ENCODE results near the gene RBMS3. TPM values are rescaled to one million over a fixed set of nuclear protein-coding genes. Genes with fewer than 3 reads are reported as not detected.

RBMS3 gene
- total RNA-seq, 1 experiment from 2014 or later = 6.5 TPM

DNA sequence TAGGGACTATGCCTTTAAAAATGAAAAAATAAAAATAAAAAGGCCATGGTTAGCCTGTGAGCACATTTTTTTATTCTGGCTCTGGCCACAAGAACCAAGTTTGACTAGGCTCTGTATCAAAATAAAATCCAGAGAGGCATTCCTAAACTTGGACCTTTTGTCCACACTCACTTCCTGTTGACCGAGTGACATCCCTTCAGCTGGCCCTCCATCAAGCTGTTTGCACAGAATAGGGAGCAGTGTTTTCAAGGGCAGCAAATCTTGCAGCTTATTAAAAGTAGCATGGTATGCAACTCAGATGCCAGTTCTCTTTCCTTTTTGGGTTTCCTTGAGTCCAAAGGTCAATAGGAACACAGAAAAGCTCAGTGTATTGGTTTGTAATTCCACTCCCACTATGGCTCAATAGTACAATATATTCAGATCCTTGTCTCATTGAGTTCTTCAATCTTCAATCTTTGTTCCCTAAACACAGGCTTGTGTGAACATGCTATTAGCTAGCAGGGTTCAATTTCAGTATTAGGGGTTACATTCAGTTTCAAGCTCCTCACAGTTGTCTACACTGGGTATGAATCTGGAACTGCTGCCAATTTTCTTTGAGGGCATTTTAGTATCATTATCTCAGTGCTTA, 244.5 kb downstream of the RBMS3 start:
- DNase-seq (ENCODE audit: low spot score) = no peak

DNA sequence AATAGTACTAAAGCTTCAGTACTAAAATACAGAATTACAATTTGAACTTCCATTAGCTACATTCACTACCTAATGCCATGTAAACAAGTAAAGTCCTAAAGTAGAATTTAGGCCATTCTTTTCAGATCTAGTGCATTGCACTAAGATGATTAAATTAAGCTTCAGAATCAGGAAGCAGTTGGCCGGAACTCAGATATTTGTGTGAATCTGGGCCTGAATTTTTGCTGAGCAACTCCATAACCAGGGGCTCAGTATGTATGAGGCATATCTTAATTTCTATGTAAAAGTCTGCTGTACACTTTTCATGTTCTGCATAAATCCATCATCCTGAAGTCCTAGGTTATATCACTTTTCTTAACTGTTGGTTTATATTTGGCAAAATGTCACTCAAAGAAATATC, 246.4 kb downstream of the RBMS3 start:
- DNase-seq (ENCODE audit: low spot score) = no peak

- no peak for DNase-seq (ENCODE audit: low spot score)
Measured at GRCh38 chr3:29531644-29532043, 250.8 kb downstream of the RBMS3 start.

- no peak for DNase-seq (ENCODE audit: low spot score)
Measured at GRCh38 chr3:29532473-29532872, 251.6 kb downstream of the RBMS3 start.

DNA sequence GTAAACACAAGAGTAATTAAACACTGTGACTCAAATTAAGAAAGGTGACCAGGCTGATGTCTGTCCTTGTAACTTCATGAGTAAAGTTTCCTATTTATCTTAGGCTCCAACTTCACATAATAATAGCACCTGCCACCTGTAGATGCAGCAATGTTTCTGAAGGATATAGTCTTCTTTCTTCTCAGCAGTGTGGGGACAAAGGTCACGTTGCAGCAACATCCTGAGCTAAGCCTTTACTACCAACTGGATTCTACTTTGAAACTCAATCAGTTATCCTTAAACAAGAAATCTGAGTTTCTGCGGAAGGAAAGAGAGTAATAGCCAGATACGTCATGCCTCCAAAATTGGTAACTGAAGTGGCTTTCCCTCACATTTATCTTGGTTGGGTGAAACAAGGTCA, 253.1 kb downstream of the RBMS3 start:
- DNase-seq (ENCODE audit: low spot score) = no peak

DNA sequence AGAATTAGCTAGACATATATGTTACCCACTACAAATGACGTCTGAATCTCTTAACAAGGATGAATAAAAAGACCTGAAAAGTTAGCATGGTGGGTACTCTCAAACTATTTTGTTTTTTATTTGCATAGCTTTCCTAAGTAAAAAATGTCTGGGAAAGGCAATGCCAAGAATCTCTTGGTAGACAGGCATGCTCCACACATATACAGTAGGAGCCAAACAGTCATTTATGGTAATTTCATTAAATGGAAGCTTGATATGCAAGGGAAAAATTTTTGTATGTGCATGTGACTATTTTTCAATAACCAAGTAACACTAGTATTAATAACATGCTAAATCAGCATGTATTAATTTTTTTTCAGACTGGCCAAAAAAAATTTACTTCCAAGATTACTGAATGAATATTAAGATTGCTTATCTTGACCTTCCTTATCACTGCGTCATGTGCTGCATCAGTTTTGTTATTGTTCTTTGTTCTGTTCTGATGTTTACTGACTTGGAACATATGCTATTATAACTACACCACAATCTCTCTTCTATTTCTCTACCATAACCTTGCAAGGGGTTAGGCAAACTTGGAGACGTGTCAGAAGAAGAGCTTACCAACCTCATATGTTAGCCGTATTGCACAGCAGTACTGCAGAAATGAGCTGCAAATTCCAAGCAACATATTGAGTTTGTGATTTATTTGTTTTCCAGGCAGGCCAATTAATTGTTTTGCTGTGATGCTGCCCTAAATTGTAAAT, 255.3 kb downstream of the RBMS3 start:
- no peak for DNase-seq (ENCODE audit: low spot score)

DNA sequence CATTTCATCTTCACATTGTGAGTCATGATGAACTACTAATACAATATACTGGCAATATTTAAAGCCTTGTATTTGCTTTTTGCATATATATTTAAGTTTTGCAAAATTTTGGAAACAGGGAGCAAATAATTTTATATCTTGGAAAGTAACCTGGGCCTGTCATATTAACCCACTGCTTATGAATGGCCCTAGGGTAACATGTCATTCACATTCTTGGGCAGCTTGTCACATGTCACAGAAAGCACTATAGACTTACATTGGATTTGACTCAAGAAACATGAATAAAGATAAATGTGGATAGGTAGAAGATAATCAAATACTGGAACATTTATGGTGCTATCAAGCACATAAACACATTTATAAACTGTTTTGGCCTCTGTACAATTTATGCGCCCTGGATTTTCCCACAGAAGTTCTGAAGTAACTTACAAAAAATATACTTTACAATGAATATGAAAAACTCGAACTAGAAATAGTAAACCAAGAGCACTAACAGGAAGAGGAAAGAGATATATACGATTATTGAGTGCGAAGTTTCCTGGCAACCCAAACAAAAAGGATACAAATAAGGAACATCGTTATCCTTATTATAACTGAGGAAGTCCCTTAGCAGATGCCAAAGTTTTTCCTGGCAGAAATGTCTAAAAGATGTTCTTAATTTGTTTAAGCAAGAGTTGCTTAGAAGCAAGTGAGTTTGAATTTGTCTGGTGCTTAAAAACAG, 257.2 kb downstream of the RBMS3 start:
- DNase-seq (ENCODE audit: low spot score) = no peak

- DNase-seq (ENCODE audit: low spot score) = no peak
Measured at GRCh38 chr3:29538610-29538958, 257.7 kb downstream of the RBMS3 start.

GRCh38 chr3:29540544-29540943, 259.7 kb downstream of the RBMS3 start:
- no peak for DNase-seq (ENCODE audit: low spot score)

DNA sequence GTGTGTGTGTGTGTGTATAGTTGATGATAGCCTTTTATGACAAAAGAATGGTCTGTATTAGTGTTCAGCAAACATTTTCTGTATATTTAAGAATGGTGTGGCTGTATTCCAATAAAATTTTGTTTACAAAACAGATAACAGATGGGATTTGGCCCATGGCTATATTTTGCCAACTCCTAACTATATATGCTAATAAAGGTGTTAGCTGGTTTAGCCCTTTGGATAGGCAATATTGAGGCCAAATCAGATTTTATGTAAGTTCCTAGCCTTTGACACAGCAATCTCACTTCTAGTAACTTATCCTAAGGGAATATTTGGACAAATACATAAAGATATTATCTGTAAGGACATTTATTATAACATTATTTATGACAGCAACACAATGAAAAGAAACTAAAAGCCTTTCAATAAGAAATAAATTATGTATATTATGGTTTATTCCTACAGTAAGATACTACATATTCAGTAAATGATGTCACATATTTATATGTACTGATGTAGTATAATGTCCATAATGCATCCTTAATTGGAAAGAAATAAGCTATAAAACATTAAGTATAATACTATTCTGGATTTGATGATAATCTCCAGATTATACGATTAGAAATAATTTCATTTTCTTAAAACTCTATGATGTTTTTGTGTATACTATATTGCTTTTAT, 264.0 kb downstream of the RBMS3 start:
- no peak for DNase-seq (ENCODE audit: low spot score)

- no peak for DNase-seq (ENCODE audit: low spot score)
Measured at GRCh38 chr3:29545615-29546014, 264.7 kb downstream of the RBMS3 start.

GRCh38 chr3:29552051-29552450, 271.2 kb downstream of the RBMS3 start:
- no peak for DNase-seq (ENCODE audit: low spot score)

GRCh38 chr3:29554566-29554965, 273.7 kb downstream of the RBMS3 start:
- DNase-seq (ENCODE audit: low spot score) = no peak

- DNase-seq (ENCODE audit: low spot score) = no peak
Measured at GRCh38 chr3:29555590-29555989, 274.7 kb downstream of the RBMS3 start.

DNA sequence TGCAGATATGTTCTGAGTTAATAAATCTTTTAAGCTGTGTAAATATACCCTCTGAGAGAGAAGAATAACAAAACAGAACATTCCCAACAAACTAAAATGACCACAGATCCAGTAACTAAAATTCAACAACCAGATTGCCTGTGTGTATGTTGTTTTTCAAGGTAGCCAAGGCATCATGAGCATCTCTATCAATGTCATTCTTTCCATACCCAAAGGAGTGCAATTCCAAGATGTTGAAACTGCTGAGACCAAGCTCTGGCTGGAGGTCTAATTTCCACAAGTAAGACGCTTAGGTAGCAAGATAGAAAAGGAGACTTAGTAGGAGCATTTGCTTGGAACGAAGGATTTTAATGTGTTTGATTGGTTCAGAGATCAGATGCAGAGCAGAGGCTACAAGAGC, 276.3 kb downstream of the RBMS3 start:
- no peak for DNase-seq (ENCODE audit: low spot score)

GRCh38 chr3:29557825-29558224, 277.0 kb downstream of the RBMS3 start:
- no peak for DNase-seq (ENCODE audit: low spot score)

GRCh38 chr3:29559741-29560465, 279.0 kb downstream of the RBMS3 start:
- DNase-seq (ENCODE audit: low spot score) = no peak

- no peak for DNase-seq (ENCODE audit: low spot score)
Measured at GRCh38 chr3:29561651-29562149, 280.8 kb downstream of the RBMS3 start.

GRCh38 chr3:29565236-29565635, 284.4 kb downstream of the RBMS3 start:
- no peak for DNase-seq (ENCODE audit: low spot score)

DNA sequence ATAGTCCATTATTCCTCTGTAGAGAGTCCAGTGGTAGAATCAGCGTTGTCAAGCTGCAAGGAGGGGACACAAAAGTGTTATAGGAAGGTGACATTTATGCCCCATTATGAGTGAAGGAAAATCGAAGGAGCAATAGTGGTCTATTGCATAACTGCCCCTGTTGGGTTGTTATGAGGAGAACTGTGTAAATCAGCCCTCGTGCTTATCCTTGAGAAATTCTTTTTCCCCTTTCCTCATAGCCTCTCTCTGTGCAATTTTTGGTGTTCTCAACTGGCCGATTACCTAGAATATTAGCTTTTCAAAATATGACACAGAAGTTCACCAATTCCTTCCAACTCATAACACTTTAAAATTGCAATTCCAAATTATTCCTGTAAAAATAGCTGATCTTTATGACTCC, 286.6 kb downstream of the RBMS3 start:
- no peak for DNase-seq (ENCODE audit: low spot score)

DNA sequence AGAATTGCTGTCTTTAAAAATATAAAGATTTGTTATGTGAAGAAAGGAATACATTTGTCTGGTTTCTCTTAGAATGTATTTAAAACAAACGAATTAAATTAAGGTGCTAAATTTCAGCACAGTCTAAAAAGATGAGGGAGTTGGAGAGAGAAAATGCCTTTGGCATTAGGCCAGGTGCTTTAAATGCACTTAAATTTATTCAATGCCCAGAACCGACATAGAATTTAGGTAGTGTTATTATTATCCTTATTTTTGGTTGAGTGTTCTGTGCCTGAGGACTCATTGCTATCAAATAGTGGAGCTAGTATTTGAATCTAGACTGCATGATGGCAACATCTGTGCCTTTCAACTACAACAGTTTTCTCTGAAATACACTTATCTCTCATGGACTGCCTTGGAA, 287.5 kb downstream of the RBMS3 start:
- DNase-seq (ENCODE audit: low spot score) = no peak

- DNase-seq (ENCODE audit: low spot score) = no peak
Measured at GRCh38 chr3:29576181-29576580, 295.3 kb downstream of the RBMS3 start.

Measured in H4 (cell line).